Left lung (tissue), 10 donors: ENCODE results near the gene FAM3C. TPM values are rescaled to one million over a fixed set of nuclear protein-coding genes. Genes with fewer than 3 reads are reported as not detected.

Source experiments
- ATAC-seq: fragments of 200-7000 bp; cut with Tn5 transposase; one replicate; pipeline ENCODE4 v1.9.1; 2020; ENCODE audit warnings: moderate library complexity
- DNase-seq, 4 donors: peaks; one replicate each; pipeline ENCODE4 v3.0.0-alpha.2; 2013 to 2020
- H3K27ac ChIP-seq, 2 donors: fragments of 200-600 bp; sonication (generic) in 1 of 2; one replicate each; pipeline versions ENCODE4 v1.5.0 to v1.8.0; 2020 to 2021
- H3K27me3 ChIP-seq, 2 donors: fragments of 200-600 bp; sonication (generic) in 1 of 2; one replicate each; pipeline versions ENCODE4 v1.5.0 to v1.8.0; 2020 to 2021
- H3K36me3 ChIP-seq, 2 donors: fragments of 200-600 bp; sonication (generic) in 1 of 2; one replicate each; pipeline versions ENCODE4 v1.5.0 to v1.8.0; 2020 to 2021
- H3K4me1 ChIP-seq, 2 donors: fragments of 200-600 bp; one replicate each; pipeline ENCODE4 v1.8.0; 2021
- H3K4me3 ChIP-seq, 2 donors: fragments of 200-600 bp; sonication (generic) in 1 of 2; one replicate each; pipeline versions ENCODE4 v1.5.0 to v1.8.0; 2020 to 2021; ENCODE audit warnings: mild to moderate bottlenecking in 1 of 2
- H3K9me3 ChIP-seq, 2 donors: fragments of 200-600 bp; sonication (generic) in 1 of 2; one replicate each; pipeline versions ENCODE4 v1.5.0 to v1.8.0; 2020 to 2021
- CTCF ChIP-seq, 2 donors: fragments of 200-600 bp; sonication (generic) in 1 of 2; IDR thresholded peaks; one replicate each; pipeline versions ENCODE4 v1.5.0 to v1.8.0; 2021; ENCODE audit warnings: antibody characterized with exemption in 2 of 2
- intact Hi-C, 2 donors: fragments of 100-400 bp; cut with DNase I; formaldehyde crosslinking; loops; one replicate each; pipeline versions ENCODE4 v1.11.2 to v1.14.2; 2022
- polyA plus RNA-seq, 6 donors: library from polyadenylated mRNA; unstranded; fragments of 120-200 nt; gene quantifications; one replicate each; pipeline ENCODE4 v1.2.1, GENCODE V29; 2013; ENCODE audit not compliant: insufficient read length in 6 of 6
- total RNA-seq, 2 donors: library from RNA; stranded (reverse); fragmentation: NEBNext Ultra II Directional; extraction: Animal tissue kit (Norgen Biotek cat#: 25700); gene quantifications; one replicate each; pipeline ENCODE4 v1.2.1, GENCODE V29; 2021
- donor health status: DM: no; HTN: yes; CAD: no.
- donor health status: DM: no; HTN: no; CAD: no.

The FAM3C gene
- total and polyA plus RNA-seq, 8 donors = 44.1 to 78.4 (median 70.1) TPM

GRCh38 chr7:121337398-121337797, 58.7 kb downstream of the FAM3C start:
- no peak overlapping the region for H3K4me3 ChIP-seq
- no peaks in the 10 kb centered on the region for H3K9me3 ChIP-seq
- H3K36me3 ChIP-seq = peaks cover 0 to 2% of the 10 kb centered on the region in 2 donors
- H3K27ac ChIP-seq = no peak overlapping the region
- ATAC-seq (no peak), DNase-seq (no peak)
- no peaks in the 10 kb centered on the region for H3K4me1 ChIP-seq
- no peak for TF ChIP-seq CTCF (IDR thresholded peaks at IDR 0.05)
- peaks cover 32 to 34% of the 10 kb centered on the region in 2 donors for H3K27me3 ChIP-seq
- intact Hi-C loops = no loop called here

- TF ChIP-seq CTCF (IDR thresholded peaks at IDR 0.05) = no peak
- intact Hi-C loops = no loop called here
- DNase-seq (no peak), ATAC-seq (no peak)
- Histone ChIP-seq H3K36me3 (no peaks in the 10 kb centered on the region), H3K27me3 (peaks cover 40 to 42% of the 10 kb centered on the region in 2 donors), H3K4me1 (no peaks in the 10 kb centered on the region), H3K27ac (no peak overlapping the region), H3K4me3 (no peak overlapping the region), H3K9me3 (no peaks in the 10 kb centered on the region)
These were observed 59.5 kb downstream of the FAM3C start for GRCh38 chr7:121336579-121336978.

- ATAC-seq = no peak
These were observed 61.0 kb downstream of the FAM3C start for GRCh38 chr7:121334875-121335648.

GRCh38 chr7:121334376-121334775, 61.7 kb downstream of the FAM3C start:
- no peak overlapping the region for H3K27ac ChIP-seq
- H3K36me3 ChIP-seq = no peaks in the 10 kb centered on the region
- DNase-seq (no peak), ATAC-seq (no peak)
- peaks cover 62 to 64% of the 10 kb centered on the region in 2 donors for H3K27me3 ChIP-seq
- peaks cover 11 to 12% of the 10 kb centered on the region in 2 donors for H3K4me1 ChIP-seq
- H3K4me3 ChIP-seq = no peak overlapping the region
- intact Hi-C loops = no loop called here
- TF ChIP-seq CTCF (IDR thresholded peaks at IDR 0.05) = no peak
- no peaks in the 10 kb centered on the region for H3K9me3 ChIP-seq

More at GRCh38 chr7:121334875-121335648, 61.0 kb downstream of the FAM3C start:
- H3K27me3 ChIP-seq = peaks cover 56 to 57% of the 10 kb centered on the region in 2 donors
- H3K4me3 ChIP-seq = no peak overlapping the region
- no peak for TF ChIP-seq CTCF (IDR thresholded peaks at IDR 0.05)
- DNase-seq = no peak
- intact Hi-C loops = no loop called here
- no peaks in the 10 kb centered on the region for H3K9me3 ChIP-seq
- H3K4me1 ChIP-seq = peaks cover 4 to 5% of the 10 kb centered on the region in 2 donors
- no peak overlapping the region for H3K27ac ChIP-seq
- no peaks in the 10 kb centered on the region for H3K36me3 ChIP-seq

- Histone ChIP-seq H3K27ac (no peak overlapping the region), H3K36me3 (no peaks in the 10 kb centered on the region), H3K27me3 (peaks cover 71 to 85% of the 10 kb centered on the region in 2 donors), H3K4me1 (peaks cover 13% of the 10 kb centered on the region in 2 donors), H3K9me3 (no peaks in the 10 kb centered on the region), H3K4me3 (no peak overlapping the region)
- intact Hi-C loops = no loop called here
- ATAC-seq (no peak), DNase-seq (peak in 1 of 4 donors; percentile 56)
- TF ChIP-seq CTCF (IDR thresholded peaks at IDR 0.05) = no peak
These were observed 64.5 kb downstream of the FAM3C start for GRCh38 chr7:121331574-121331973.
